Measurements from ENCODE around the gene ANTXRL. TPM values are rescaled to one million over a fixed set of nuclear protein-coding genes. Genes with fewer than 3 reads are reported as not detected.

The ANTXRL gene
- total RNA-seq (2013; cell fraction: nucleolus; rRNA removed) = not detected in 2 replicates
- total RNA-seq (2014; rRNA removed) = not detected in 2 replicates
- not detected in 2 replicates for total RNA-seq (2014; rRNA removed; fragmentation: Illumina TruSeq; extraction: Trizol)
- total RNA-seq (2021) = not detected in 2 replicates
- polyA plus RNA-seq (2011; ENCODE audit: low read depth) = not detected
- not detected in 2 replicates for polyA plus RNA-seq (2011; rRNA removed)
- polyA plus RNA-seq (2011; cell fraction: cytosol; rRNA removed) = not detected in 2 replicates
- 0.13 TPM in 1 of 2 replicates, not detected in the other for polyA plus RNA-seq (2011; cell fraction: nucleus; rRNA removed)
- polyA plus RNA-seq (2012) = not detected in 2 replicates
- polyA plus RNA-seq (2014; fragmentation: Illumina TruSeq; extraction: Trizol) = not detected in 2 replicates
- not detected for polyA plus RNA-seq (2014; fragmentation: Nextera tagmentation; extraction: Ambion mirVana)
- not detected in 2 replicates for polyA plus RNA-seq (2014; rRNA removed)
- not detected for polyA plus RNA-seq (2016; fragmentation: Nextera tagmentation; extraction: Ambion mirVana)
- polyA minus RNA-seq (2011; rRNA and poly(A)+ RNA removed) = not detected in 2 replicates
- not detected in 2 replicates for polyA minus RNA-seq (2011; cell fraction: cytosol; rRNA and poly(A)+ RNA removed)
- polyA minus RNA-seq (2011; cell fraction: nucleus; rRNA and poly(A)+ RNA removed) = not detected in 2 replicates
- percentile 2 among the genes with signal in this experiment for Bru-seq, nascent RNA
- BruChase-seq, experiment 1, labeled RNA remaining after a 6-hour chase = not detected
- not detected for BruChase-seq, experiment 2, labeled RNA remaining after a 2-hour chase
- long read RNA-seq, experiment 1 = 0 reads
- long read RNA-seq, experiment 2 = 0 reads

GRCh38 chr10:46286991-46287693 is at the start of gene ANTXRL:
ANTXRL (plus strand) TSS chr10:46286997; CDS start chr10:46287263, 266 bp downstream.
- Histone ChIP-seq H3K27me3 (replicated peaks in 1 of 2; ENCODE audit: control insufficient read depth in 2 of 2, insufficient read depth in 2 of 2, low read length in 1 of 2) (peaks cover 0 to 9% of the 10 kb centered on the region in 2 experiments; a peak in 3 of 4 replicates), H3K4me2 (ENCODE audit: control insufficient read depth, insufficient read depth) (no peak within 1 kb of the TSS), H3K27ac (ENCODE audit: control insufficient read depth, insufficient read depth) (no peak within 1 kb of the TSS), H3K4me1 (ENCODE audit: control insufficient read depth, insufficient read depth, low read length) (peaks cover 2% of the 10 kb centered on the region; the same call in 1 of the 2 replicates), H2AFZ (ENCODE audit: control insufficient read depth, low read depth, low read length) (no peak within 1 kb of the TSS), H3K36me3 (ENCODE audit: control insufficient read depth in 2 of 2, insufficient read depth in 2 of 2, low read length in 1 of 2) (no peaks in the 10 kb centered on the region), H3K9ac (ENCODE audit: control insufficient read depth, insufficient read depth, low read length) (no peak within 1 kb of the TSS), H3K9me3 (replicated peaks; ENCODE audit: control insufficient read depth, insufficient read depth, low read length) (no peaks in the 10 kb centered on the region; the same call in 2 of the 3 replicates), H3K79me2 (ENCODE audit: control insufficient read depth, insufficient read depth, low read length) (no peaks in the 10 kb centered on the region), H4K20me1 (ENCODE audit: control insufficient read depth, insufficient read depth) (no peaks in the 10 kb centered on the region), H3K4me3 (no peak within 1 kb of the TSS)
- no TSS peak for BruUV-seq (replicated peaks)
- 88% methylated on average over 8 of the region's 8 CpGs for WGBS (ENCODE audit: insufficient coverage, insufficient replicate concordance, low lambda C conversion rate, missing lambda C conversion rate)
- ChIA-PET POLR2A (no interaction called here), RAD21 (ENCODE audit: unreplicated experiment) (no interaction called here), CTCF (no interaction called here), SMC1A (ENCODE audit: uncharacterized antibody, unreplicated experiment) (no interaction called here)
- DNase-seq (ENCODE audit: low read depth, low spot score) (no peak), ATAC-seq (no peak), FAIRE-seq (no peak)
- in situ Hi-C loops (cut with MboI) (no loop called here), intact Hi-C loops (cut with micrococcal nuclease; ENCODE audit: unreplicated experiment) (no loop called here)
- TF ChIP-seq E2F4 (IDR thresholded peaks at IDR 0.05; ENCODE audit: low read depth, low read length) (no peak), STAT1 (conservative IDR thresholded peaks at IDR 0.05) (no peak), NFXL1 (IDR thresholded peaks at IDR 0.05; ENCODE audit: borderline replicate concordance) (no peak)
